ENCODE results near the gene PPP2R5C. TPM values are rescaled to one million over a fixed set of nuclear protein-coding genes. Genes with fewer than 3 reads are reported as not detected.

PPP2R5C gene
- total and polyA plus RNA-seq, 9 of the 15 experiments (the other 6 are each of a cell fraction or from before 2014, with no cell fraction given), result 284 to 617 (median 395) TPM

GRCh38 chr14:101731187-101732080 lies 30.1 kb upstream of the PPP2R5C start (continued):
- peak; percentile 13; the same call in 1 of the 2 replicates for TF ChIP-seq REST (IDR thresholded peaks at IDR 0.05; ENCODE audit: borderline replicate concordance)
- no peak for TF ChIP-seq REST (CRISPR knock-in tag; IDR thresholded peaks at IDR 0.05; ENCODE audit: low read depth)
- 0 out of 2 replicates have a peak, but pooled peaks have one; percentile 6 for TF ChIP-seq ZNF766 (CRISPR knock-in tag; conservative IDR thresholded peaks at IDR 0.05)
- TF ChIP-seq ZNF146 (CRISPR knock-in tag; IDR thresholded peaks at IDR 0.05; ENCODE audit: unreplicated experiment), result no peak
- TF ChIP-seq HLTF (IDR thresholded peaks at IDR 0.05), result no peak
- no peak for TF ChIP-seq CC2D1A (IDR thresholded peaks at IDR 0.05)
- TF ChIP-seq CCNT2 (IDR thresholded peaks at IDR 0.05; ENCODE audit: borderline replicate concordance, extremely low read depth, insufficient read length, low read depth, low read length), result no peak
- no peak for TF ChIP-seq BCL6 (CRISPR knock-in tag; IDR thresholded peaks at IDR 0.05)
- no peak for TF ChIP-seq ZNF140 (CRISPR knock-in tag; IDR thresholded peaks at IDR 0.05)
- TF ChIP-seq CTCFL (IDR thresholded peaks at IDR 0.05; ENCODE audit: borderline replicate concordance, insufficient read depth, low read depth, low read length, poor library complexity, severe bottlenecking), result no peak
- TF ChIP-seq PHF8 (IDR thresholded peaks at IDR 0.05; ENCODE audit: borderline replicate concordance, low read length), result peak; percentile 6; the same call in 1 of the 2 replicates
- no peak for TF ChIP-seq TRIM28 (IDR thresholded peaks at IDR 0.05)
- TF ChIP-seq ZNF551 (CRISPR knock-in tag; IDR thresholded peaks at IDR 0.05), result no peak
- TF ChIP-seq, protein P1, sequence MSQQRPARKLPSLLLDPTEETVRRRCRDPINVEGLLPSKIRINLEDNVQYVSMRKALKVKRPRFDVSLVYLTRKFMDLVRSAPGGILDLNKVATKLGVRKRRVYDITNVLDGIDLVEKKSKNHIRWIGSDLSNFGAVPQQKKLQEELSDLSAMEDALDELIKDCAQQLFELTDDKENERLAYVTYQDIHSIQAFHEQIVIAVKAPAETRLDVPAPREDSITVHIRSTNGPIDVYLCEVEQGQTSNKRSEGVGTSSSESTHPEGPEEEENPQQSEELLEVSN (IDR thresholded peaks at IDR 0.05; ENCODE audit: borderline replicate concordance in 1 of 2, extremely low read depth in 1 of 2, insufficient read depth in 1 of 2, insufficient read length in 1 of 2, low read depth in 1 of 2, low read length in 1 of 2, poor library complexity in 1 of 2, severe bottlenecking in 1 of 2), result peak in 1 of 2 experiments; percentile 66
- TF ChIP-seq NFATC3 (IDR thresholded peaks at IDR 0.05), result no peak
